ENCODE data around the gene SZT2.

GRCh38 chr1:43415901-43416300 lies 26.2 kb downstream of the SZT2 start:
- TF ChIP-seq POLR2AphosphoS5 (IDR thresholded peaks at IDR 0.05; ENCODE audit: low read depth, low read length): no peak
- TF ChIP-seq, protein P1, sequence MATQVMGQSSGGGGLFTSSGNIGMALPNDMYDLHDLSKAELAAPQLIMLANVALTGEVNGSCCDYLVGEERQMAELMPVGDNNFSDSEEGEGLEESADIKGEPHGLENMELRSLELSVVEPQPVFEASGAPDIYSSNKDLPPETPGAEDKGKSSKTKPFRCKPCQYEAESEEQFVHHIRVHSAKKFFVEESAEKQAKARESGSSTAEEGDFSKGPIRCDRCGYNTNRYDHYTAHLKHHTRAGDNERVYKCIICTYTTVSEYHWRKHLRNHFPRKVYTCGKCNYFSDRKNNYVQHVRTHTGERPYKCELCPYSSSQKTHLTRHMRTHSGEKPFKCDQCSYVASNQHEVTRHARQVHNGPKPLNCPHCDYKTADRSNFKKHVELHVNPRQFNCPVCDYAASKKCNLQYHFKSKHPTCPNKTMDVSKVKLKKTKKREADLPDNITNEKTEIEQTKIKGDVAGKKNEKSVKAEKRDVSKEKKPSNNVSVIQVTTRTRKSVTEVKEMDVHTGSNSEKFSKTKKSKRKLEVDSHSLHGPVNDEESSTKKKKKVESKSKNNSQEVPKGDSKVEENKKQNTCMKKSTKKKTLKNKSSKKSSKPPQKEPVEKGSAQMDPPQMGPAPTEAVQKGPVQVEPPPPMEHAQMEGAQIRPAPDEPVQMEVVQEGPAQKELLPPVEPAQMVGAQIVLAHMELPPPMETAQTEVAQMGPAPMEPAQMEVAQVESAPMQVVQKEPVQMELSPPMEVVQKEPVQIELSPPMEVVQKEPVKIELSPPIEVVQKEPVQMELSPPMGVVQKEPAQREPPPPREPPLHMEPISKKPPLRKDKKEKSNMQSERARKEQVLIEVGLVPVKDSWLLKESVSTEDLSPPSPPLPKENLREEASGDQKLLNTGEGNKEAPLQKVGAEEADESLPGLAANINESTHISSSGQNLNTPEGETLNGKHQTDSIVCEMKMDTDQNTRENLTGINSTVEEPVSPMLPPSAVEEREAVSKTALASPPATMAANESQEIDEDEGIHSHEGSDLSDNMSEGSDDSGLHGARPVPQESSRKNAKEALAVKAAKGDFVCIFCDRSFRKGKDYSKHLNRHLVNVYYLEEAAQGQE (IDR thresholded peaks at IDR 0.05; ENCODE audit: insufficient read depth in 1 of 2, low read depth in 2 of 2, low read length in 2 of 2): no peak
- TF ChIP-seq SIN3A (IDR thresholded peaks at IDR 0.05; ENCODE audit: borderline replicate concordance, insufficient read depth, low read length): no peak
